Stimulated activated CD4-positive, alpha-beta T cell treated with anti-CD3 and anti-CD28 coated beads, Interleukin-1b, Interleukin-23, amount 100 ng/mL, for 1 hour (primary cell): ENCODE measurements around the gene SPOCK2.

Source experiments
- DNase-seq, 2 donors: peaks; one replicate each; pipeline ENCODE4 v3.0.0-alpha.2; 2020; ENCODE audit warnings: low read depth in 2 of 2

SPOCK2 gene

GRCh38 chr10:72011976-72012512 is 76.3 kb downstream of the SPOCK2 start:
- DNase-seq, result no peak

DNA sequence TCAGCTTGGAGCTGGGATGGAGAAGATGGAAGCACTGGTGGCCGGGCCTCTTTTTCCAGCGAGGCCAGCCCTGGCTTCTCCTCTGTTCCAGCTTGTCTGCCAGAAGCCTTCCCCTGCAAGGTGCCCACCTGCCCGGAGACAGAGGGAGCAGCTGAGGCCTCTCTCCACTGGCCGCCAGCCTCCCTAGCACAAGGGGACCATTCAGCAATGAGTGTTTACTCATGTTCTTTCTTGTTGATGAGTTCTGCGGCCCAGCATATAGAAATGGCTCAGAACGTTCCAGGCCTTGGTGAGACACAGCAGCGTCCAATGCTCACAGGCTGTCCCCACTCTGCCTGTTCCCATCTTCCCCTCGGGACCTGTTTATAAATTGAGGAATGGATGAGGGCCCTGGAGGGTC is 76.9 kb downstream of the SPOCK2 start:
- DNase-seq, result no peak

DNA sequence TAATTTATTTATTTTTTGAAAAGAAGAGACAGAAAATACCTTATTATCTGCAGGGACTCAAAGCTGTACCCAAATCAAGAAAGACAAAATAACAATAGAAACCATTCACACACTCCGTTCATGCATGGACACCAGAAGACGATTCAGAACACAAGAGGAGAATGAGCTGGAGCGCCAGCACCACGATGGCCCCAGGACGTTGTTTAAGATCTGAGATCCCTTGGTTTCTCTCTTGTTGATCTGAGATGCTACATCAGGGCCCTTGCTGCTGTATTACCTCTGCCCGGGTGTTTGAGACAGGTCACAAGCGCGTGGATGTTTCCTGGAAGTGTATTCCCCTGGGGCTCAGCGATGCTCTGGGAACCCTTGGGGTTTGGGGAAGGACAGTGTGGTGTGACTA is 77.3 kb downstream of the SPOCK2 start:
- no peak for DNase-seq

DNA sequence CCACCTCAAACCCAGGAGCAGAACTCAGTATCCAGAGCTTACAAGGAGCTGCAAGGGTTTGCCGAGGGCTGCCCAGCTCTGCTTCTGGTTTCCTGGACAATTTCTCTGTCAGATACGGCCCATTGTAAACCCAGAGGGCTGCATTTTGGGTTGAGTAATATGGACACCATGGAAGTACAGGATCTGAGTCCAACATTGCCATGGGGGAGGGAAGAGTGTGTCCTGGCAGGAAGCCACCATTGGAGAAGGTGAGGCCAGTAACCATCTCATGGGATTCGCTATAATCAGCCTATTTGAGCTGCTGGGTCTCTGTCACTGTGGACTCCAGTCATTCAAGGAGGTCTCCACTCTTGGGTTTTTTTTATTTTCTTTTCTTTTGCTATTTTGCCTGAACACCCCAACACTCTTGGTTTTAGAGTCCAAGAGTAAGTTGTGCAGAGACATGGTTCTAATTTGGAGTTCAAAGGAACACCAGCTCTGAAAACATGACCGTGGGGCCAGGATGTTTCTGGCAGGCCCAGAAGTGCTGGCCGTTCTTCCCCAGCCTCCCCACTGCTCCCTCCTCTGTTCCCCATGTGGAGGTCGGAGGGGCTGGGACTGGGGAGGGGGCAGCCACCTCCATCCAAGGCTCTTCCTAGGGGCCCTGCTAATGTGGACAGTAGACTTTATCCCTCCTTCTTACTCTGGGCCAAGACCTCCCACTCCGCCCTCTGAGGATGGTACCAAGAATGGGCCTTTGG is 77.9 kb downstream of the SPOCK2 start:
- DNase-seq, result no peak

- no peak for DNase-seq
These were observed 78.8 kb downstream of the SPOCK2 start for GRCh38 chr10:72009425-72010081.

DNA sequence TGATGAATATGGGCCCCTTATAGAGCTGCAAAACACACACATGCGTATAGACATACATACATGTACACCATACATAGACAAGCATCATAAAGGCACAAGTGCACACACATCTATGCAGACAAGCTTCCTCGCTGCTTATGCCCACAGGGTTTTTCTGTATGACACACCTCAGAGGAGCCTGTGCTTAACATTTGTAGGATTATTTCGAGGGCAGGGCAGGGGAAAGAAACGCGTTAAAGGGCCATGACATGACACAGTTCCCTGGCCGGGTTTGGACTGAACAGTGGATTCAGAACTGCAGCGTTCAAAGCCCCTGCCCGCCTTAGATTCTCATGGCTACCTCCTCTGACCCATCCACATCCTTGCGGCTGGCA is 79.3 kb downstream of the SPOCK2 start:
- no peak for DNase-seq
